Fibroblast of mammary gland (primary cell): ENCODE data around the gene RASSF5.

Experiments
- DNase-seq: peaks from one replicate; pipeline ENCODE4 v3.0.0-alpha.2; 2010; ENCODE audit warnings: low read depth
- H3K4me3 ChIP-seq: 2 replicates; pipeline ENCODE4 v1.5.1; 2011; ENCODE audit warnings: low read depth, mild to moderate bottlenecking, low read length, moderate library complexity; ENCODE audit not compliant: control insufficient read depth
- TF ChIP-seq, protein P1 (sequence below): conservative IDR thresholded peaks from 2 replicates; pipeline ENCODE4 v1.5.1; 2011; ENCODE audit warnings: low read depth, low read length, inconsistent platforms; ENCODE audit not compliant: control insufficient read depth, insufficient read depth

The RASSF5 gene

DNA sequence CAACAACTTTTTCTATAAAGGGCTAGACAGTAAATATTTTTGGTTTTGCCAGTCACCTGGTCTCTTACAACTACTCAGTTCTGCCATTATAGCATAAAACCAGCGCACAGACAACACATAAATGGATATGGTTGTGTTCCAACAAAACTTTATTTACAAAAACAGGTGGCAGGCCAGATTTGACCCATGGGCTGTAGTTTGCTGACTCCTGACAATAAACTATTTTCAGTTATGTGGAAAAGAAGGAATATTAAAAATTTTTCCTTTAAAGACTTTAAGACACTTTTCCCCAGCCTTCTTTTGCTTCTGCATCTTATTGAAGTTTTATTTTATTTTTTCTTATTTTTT is 89.0 kb downstream of the RASSF5 start:
- DNase-seq = no peak
- TF ChIP-seq, protein P1, sequence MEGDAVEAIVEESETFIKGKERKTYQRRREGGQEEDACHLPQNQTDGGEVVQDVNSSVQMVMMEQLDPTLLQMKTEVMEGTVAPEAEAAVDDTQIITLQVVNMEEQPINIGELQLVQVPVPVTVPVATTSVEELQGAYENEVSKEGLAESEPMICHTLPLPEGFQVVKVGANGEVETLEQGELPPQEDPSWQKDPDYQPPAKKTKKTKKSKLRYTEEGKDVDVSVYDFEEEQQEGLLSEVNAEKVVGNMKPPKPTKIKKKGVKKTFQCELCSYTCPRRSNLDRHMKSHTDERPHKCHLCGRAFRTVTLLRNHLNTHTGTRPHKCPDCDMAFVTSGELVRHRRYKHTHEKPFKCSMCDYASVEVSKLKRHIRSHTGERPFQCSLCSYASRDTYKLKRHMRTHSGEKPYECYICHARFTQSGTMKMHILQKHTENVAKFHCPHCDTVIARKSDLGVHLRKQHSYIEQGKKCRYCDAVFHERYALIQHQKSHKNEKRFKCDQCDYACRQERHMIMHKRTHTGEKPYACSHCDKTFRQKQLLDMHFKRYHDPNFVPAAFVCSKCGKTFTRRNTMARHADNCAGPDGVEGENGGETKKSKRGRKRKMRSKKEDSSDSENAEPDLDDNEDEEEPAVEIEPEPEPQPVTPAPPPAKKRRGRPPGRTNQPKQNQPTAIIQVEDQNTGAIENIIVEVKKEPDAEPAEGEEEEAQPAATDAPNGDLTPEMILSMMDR = no peak
- no peak overlapping the region for H3K4me3 ChIP-seq

DNA sequence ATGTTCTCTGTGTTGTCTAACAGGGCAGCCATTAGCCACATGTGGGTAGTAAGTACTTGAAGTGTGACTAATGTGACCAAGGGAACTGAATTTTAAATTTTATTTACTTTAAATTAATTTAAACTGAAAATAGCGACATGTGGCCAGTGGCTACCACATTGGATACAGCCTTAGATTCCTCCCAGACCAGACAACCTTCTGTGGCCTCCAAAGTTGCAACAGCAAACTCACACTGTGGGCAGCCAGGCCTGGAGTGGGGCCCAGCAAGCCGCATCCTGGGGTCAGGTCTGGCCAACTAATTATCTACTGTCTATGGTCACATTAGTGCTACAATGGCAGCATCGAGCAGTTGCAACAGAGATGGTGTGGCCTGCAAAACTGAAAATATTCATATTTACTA is 93.2 kb downstream of the RASSF5 start:
- H3K4me3 ChIP-seq = no peak overlapping the region
- TF ChIP-seq, protein P1 = no peak
- DNase-seq = no peak

DNA sequence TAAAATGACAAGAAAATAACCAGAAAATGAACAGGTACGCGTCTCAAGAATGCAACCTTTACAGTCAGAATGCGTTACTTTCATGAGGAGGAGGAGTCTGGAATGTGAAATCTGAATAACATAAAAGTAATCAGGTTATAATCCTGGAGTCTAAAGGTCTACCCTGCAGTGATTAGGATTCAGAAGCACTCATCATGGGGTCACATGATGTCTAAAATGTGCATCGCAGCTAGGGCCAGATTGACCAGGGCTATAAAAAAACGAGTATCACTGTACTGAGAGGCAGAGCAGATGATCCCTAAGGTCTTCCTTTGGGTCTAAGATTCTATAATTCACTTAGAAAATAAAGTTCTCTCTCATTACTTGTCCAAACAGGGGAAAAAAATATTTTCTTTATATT is 97.5 kb downstream of the RASSF5 start:
- H3K4me3 ChIP-seq = no peak overlapping the region
- TF ChIP-seq, protein P1 = no peak
- no peak for DNase-seq

DNA sequence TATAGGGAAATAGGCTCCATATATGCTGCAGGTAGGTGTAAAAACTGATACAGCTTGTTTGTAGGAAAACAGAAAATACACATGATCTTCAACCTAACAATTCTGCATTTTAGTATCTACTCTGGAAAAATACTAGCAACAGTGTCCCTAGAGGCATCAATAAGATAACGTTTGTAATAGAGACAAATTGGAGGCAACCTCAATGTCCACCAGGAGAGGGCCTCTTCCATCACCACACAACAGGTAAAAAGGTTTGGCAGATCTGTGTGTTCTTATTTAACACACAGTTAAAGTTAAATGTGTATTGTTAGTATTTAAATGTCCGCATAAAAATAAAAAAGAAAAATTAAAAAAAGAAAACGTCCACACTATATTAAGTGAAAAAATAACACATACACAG is 99.5 kb downstream of the RASSF5 start:
- H3K4me3 ChIP-seq = no peak overlapping the region
- peak; percentile 43 for DNase-seq
- TF ChIP-seq, protein P1 = peak; percentile 56

DNA sequence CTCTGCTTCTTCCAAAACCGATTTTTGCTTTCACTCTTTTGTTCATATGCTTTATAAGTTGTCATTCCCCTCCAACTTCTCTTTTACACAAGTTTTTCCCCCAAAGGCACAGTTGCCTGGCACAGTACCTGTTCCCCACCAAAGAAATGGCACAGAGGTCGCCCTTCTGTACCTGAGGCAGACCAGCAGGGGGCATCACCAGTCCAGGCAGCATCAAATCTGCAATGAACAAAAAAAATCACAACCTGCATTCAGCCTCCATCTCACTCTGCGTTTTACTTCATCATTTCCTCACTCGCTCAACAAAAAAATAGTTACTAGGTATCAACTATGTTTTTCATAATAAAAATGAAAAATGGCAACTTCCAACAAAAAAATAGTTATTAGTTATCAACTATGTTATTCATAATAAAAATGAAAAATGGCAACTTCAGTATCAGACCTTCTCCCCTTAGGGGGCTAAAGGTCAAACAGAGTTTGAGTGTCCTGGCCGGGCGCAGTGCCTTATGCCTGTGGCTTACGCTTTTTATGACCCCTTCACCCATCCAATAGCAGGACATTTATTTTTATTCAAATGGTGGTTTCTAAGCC is 100.9 kb downstream of the RASSF5 start:
- H3K4me3 ChIP-seq = no peak overlapping the region
- TF ChIP-seq, protein P1 = peak; percentile 83
- DNase-seq = peak; percentile 55

DNA sequence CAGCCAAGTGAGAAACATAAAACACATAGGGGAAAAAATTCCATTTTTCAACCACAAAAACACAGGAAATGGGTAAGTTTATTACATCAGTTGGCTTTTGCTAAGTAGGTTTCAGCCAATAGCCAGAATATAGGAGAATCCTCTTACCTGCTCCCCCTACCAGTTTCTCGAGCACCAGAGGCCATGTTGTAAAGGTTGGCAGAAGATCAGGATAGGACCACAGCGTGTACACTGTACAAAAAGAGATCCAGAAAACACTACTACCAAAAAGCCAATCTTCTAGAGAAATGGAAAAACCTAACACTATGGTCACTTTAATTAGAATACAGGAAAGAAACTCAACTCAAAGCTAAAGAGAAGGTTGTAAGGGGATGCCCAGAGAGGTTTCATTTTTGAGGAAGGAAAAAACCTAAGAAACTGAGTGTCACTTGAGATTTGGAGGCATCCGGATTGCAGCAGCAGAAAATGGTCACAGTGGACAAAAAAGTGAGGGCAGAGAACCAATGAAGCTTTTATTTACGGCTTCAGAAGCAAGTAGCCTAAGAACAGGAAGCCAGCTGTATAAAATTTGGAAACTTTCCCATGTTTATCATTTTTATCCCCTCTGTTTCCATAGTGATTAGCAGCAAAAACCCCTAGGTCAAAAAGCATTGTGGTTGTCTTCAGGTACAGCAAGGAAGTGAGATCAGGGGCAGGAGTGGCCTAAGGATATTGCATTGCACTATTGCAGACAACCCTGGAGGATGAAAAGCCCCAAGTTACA is 102.1 kb downstream of the RASSF5 start:
- DNase-seq = no peak
- no peak overlapping the region for H3K4me3 ChIP-seq
- TF ChIP-seq, protein P1 = no peak
